GM21390 (cell line): Measurements from ENCODE around the gene DBNDD1.
"Not testable (repeated sequence)": the region's sequence is repeated elsewhere in the genome, so short reads cannot be mapped to it uniquely, and the experiment has no call there.

ENCODE experiments used
- ATAC-seq: cut with Tn5 transposase; IDR thresholded peaks from one replicate; pipeline ENCODE4 v1.9.1; 2021; ENCODE audit not compliant: unreplicated experiment

The DBNDD1 gene

DNA sequence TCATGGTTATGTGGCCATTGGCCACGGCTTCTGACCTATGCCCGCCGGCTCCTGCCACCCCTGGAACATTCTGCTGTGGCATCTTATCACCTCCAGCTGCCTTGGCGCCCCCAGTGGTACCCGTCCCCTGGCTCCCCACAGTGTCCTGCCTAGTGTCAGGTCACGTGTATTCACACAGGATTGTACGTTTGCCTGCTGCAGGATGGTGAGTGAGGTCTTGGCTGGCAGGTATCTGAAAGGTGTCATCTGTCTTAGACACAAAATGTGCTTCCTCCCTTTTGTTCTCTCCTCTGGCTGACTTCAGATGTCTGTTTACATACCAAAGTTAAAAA is 24.9 kb downstream of the DBNDD1 start:
- no peak for ATAC-seq

DNA sequence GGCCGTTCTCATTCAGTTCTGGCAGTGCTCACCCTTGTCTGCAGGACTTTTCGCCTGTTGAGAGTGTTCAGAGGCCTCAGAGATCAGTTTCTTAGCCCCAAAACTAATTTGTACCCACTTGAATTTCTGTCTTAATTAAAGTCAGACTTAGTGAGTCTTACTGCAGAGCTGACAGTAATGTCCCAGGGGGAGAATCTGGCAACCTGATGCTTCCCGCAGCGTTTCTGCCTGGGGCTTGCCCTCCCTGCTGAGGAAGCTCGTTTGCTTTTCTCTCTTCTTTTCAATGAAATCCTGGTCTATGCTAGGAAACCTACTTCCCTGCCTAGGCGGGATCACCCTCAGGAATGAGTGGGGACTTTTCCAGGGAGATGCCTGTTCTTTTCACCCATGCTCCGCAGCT is 25.3 kb downstream of the DBNDD1 start:
- ATAC-seq: no peak

DNA sequence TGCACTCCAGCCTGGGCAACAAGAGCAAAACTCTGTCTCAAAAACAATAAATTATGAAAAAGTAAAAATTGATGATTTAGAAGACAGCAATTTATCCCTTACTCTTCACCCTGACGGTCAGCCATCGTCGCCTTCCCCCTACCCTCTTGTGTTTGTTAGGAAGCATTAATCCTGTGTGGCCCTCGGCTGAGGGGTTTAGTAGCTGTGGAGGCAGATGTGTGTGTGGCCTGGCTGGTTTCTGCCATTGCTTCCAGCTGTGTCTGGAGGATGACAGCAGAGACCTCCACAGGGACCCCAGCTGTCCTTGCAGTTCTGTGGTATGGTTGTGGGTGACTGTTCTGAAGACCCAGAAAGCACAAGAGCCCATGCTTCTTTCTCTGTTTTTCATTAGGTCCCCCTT is 25.9 kb downstream of the DBNDD1 start:
- ATAC-seq: no peak

DNA sequence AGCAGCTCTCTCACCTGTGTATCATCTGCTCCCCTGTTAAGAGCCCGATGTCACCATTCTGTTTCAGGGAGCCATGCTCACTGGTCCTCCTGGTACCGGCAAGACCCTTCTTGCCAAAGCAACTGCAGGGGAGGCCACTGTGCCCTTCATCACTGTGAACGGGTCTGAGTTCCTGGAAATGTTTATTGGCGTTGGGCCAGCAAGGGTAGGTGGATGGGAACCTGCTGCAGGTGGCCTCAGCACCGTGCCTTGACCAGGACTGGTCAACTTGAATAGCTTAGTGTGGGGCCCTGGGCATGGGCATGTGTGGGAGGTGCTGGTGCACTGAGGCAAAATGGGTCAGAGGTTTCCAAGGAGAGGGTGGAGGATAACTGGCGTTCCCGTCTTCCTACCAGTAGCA is 28.5 kb downstream of the DBNDD1 start:
- ATAC-seq: no peak

DNA sequence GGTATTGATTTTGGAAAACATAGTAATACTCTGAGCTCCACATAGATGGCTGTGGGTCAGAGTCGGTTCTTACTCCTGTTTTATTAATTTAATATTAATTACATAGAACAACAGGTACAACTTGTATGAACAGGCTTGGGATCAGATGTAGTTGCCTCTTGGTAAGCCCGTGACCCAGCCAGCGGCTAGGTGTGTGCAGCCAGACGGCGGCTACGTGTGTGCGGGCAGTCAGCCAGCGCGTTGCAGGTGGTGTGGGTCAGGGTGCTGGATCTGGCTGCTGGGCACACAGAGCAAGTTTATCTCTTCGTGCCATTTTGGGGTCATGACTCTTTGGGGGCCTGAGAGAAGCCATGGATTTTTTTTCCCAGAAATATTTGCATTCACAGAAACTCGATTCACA is 30.3 kb downstream of the DBNDD1 start:
- ATAC-seq: no peak

DNA sequence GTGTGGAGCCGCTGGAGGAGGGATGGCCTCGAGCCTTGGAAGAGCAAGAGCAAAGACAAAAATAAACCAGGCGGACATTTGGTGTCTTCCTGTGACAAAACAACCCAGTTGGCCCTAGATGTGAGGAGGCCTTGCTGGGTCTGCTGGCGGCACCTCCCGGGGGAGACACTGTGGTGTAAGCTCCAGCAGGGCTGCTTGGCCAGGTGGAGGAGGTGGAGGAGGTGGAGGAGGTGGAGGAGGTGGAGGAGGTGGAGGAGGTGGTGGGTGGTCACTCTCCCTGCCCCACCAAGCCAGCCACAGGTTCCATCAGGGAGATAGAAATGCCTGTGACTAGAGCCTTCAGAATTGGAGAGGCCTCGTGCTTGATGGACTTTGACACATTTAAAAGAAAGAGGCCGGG is 32.1 kb downstream of the DBNDD1 start:
- ATAC-seq: no peak

DNA sequence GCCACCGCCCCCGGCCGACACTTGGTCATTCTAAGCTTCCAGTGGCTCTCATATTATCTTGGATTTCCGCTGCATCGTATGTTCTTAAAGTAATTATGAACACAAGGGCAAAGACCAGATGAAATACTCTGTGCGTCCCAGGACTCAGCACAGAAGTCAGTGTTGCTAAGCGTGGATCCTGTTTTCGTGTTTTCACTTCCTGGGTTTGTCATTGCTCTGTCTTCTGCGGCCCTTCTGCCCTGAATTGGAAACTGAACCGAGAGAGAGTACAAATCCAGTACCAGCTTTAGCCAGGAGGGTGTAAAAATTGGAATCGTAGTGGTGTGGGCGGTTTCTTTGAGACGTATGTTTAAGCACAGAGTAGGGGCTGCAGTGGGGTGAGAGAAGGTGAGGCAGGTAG is 32.7 kb downstream of the DBNDD1 start:
- ATAC-seq: no peak

DNA sequence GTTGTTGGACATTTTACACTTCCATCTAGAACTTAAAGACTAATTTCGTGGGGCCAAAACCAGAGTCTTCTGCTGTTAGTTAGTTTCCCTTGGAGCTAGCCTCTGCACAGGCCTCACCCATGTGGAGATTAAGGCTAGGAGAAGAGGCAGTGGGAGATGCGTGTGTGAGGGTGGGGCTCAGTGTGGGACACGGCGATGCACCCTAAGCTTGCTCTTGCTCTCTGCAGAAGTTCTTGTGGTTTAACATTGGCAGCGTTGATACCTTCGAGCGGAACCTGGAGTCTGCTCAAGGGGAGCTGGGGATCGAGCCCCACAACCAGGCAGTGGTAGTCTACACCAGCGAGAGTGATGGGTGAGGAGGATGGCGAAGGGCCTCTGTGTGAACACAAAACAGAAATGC is 34.0 kb downstream of the DBNDD1 start:
- ATAC-seq: no peak

DNA sequence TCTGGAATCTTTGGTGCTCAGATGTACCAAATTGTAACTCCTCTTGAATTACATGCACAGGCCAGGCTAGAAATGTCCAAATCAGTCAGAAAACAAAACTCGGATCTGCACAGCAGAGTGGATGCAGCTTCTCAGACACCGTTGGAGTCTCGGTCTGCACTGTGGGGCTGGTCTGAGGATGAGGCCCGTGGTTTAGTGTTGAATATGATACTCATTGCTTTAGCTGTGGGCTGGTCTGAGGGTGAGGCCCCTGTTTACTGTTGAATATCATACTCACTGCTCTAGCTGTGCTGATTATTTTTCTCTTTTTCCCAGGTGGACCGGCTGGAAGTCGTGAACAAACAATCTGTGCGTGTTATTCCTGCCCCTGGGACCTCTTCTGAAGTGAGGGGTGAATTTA is 35.0 kb downstream of the DBNDD1 start:
- no peak for ATAC-seq

DNA sequence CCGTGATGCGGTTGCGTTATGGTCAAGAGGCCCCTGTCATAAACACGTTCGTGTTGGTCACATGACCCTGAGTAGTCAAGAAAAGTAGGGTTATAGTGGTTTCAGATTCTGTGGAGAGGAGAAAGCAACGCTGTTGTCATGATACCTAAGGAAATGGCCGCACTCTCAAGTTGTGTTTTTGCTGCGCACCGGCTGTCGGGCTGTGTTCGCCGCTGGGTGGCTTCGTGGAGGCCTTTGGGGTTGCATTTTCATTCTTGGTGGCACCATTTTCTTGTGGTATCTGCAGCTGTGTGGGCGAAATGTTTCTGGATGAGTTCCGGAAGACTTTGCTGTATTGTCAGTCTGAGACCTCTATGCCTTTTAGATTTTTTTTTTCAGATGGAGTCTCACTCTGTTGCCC is 35.7 kb downstream of the DBNDD1 start:
- no peak for ATAC-seq

DNA sequence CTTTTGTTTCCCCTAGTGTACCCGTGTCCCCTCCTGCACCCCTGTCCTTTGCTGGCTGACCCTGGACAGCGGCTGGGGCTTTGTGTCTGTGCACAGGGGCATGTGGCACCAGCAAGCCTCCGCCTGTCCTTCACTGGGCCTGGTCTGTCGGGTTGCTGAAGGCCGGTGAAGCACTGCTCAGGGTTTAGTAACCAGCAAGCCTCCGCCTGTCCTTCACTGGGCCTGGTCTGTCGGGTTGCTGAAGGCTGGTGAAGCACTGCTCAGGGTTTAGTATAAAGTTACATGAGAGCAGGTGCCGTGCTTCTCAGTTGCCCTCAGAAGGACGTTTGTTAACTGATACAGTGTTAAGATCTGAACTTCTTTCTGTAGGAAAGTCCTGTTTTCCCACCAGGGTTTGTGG is 36.9 kb downstream of the DBNDD1 start:
- ATAC-seq: no peak

DNA sequence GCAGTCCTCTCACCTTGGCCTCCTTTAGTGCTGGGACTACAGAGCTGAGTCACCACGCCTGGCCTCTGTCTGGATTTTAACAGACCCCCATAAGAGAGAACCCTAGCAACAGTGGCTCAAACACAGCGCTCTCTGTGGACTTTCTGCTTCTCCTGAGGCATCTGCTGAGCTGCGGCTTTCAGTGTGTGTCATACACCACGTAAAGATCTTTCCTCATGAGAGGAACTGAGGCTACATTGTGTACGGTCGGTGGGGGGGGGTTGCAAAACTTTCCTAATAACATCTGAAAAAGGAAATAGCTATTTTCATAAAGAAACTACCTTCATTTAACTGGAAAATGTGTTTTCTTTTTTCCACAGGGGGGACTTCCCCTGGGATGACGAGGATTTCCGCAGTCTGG is 37.8 kb downstream of the DBNDD1 start:
- ATAC-seq: no peak

DNA sequence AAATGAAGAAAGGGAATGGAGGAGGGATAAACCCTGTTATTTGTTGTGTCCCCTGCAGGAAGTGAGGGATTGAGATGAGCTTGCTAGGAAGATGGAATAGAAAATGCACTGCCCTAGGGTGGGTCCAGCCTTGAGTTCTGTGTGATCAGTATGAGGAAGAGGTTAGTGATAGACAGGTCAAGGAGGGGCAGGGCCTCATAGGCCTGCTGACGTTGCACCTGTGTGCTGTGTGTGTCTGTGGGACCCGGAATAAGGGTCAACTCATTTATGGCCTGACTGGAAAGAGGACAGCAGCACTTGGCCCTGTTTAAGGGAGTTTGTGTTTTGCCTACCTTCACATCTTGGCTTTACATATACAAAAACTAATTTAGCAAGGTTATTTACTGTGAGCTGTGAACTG is 44.4 kb downstream of the DBNDD1 start:
- no peak for ATAC-seq

DNA sequence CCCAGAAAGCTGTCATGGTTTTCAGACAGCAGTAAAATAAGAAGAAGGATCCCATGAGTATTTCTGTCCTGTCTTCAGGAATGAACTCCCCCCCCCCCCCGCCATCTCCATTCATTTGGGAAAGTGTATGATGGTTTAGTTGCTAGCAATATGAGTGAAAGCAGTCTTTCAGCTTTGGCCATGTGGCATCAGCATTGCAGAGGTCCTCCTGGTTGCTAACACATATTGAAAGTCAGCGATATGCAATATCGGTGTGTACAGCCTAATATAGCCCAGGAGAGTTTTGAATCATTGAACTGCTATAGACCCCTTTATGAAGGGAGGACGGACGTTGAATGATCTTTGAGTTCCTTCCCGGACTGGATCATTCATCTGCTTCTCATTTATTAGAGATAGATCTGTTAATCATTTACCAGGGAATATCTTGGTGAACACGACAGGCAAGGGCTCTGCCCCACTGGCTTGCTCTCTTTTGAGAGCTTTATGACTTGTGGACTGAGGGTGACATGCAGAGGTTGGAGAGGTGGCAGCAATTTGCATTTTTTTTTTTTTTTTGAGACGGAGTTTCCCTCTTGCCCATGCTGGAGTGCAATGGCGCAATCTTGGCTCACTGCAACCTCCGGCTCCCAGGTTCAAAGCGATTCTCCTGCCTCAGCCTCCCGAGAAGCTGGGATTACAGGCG is 45.5 kb downstream of the DBNDD1 start:
- no peak for ATAC-seq

DNA sequence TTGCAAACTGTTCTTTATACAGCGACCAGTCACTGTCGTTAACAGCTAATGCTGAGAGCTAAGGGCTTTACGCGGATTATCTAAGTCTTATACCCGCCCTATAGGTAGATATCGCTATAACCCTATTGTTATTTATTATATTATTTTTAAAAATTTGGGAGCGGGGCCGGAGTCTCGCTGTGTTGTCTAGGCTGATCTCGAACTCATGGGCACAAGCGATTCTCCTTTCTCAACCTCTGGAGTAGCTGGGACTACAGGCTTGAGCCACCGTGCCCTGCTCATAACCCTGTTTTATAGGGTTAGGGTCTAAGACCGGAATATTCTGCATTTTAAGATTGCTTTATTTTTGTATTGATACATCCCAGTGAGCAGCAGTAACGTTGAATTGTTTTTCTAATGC is 46.0 kb downstream of the DBNDD1 start:
- no peak for ATAC-seq

DNA sequence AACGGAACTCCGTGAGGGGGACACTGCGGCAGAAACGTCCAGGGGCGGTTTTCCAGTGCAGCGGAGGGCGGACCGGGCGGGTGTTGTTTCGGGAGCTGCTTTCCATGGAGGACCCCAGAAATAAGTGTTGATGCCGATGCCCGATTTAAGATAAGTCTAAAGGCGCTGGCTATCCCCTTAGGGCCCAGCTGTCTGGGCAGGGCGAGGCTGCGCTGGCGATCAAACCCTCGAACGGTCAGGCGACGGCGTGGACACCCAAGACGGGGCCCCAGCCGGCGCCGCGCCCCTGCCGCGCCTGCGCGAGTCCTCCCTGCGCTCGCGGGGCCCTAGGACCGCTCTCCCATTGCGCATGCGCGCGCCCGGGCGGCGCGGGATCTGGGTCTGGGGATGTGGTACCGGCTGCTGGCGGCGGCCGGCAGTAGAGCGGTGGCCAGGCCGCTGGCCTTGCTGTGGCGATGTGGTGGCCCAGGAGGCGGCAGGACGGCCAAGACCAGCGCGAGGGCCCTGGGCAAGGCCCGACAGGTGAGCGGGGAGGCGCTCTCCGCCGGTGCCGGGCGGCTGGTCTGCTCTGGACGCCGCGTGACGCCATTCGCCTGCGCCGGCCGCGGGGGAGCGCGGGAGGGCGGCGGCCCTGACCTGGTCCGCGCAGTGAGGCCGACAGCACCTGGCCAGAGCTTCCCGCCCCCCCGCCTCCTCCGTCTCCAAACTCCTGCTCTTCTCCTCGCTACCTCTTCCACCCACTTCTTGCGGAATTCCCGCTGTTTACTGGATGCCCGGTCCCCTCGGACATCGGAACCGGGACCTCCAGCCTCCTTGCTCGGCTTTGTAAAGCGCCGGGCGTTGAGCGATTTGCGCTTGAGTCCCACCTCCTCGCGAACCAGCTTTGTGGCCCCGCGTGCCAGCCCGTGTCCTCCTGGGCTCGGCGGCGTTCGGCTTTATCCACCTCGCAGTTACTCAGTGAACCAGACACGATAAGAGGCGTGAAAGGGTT is 46.7 kb downstream of the DBNDD1 start:
- peak; percentile 78 for ATAC-seq

DNA sequence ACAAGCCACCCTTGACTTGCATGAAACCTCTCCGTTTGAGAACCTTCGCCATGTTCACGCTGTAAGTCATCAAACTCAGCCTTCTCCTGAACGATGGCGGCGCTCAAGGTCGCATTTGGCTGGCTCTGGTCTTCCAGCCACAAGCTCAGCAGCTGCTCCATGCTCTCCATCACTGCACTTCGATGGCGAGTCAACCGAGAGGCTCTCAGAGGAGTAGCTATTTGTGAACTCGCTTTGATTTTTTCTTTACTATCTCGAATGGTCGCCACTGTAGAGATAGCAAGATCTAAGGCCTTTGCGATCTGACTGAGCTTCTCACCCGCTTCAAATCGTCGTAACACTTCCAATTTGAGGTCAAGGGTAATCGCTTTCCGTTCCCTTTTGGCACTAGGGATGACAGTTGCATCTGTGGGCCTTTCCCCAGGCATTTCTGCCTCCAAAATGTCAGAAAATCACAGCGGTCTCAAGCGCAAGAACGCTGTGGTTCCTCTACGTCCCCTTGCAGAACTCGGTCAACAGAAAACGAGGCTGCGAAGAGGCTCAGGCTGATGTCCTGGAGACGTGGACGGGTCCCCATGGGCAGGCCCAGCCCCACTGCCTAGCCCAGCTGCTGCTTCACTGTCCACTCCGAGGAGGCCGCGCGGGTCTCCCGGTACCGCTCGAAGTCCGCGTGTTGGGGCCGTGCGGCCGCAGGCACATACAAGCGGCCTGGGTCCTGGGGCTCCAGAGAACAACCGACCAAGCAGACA is 47.6 kb downstream of the DBNDD1 start:
- no peak for ATAC-seq

DNA sequence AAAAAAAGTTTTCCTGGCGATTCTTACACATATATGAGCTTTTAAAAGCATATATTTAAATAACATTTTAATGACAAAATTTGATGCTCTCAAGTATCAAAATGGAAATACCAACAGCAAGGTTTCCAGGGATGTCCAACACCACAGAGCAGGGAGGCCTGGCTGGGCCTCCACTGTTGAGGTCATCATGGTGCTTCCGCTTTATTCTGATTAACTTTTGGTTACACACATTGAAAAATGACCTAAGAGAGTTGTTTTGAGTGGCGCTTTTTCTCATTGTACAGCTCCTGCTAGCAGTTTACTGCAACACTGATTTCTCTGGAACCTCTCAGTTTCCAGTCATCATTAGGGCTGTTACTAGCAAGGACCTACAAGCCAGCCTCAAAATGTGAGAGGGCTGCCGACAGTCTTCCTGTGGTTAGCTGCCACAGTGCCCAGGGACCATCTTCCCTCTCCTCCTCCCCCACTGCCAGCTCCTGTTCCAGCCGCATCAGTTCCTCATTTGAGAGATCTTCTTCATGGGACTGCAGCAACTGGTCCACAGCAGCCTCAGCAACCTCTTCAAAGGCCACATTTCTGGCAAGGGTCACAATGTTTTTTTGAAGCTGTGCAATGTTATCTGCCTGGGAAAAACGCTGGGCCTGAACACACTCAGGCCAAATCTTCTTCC is 49.4 kb downstream of the DBNDD1 start:
- ATAC-seq: no peak

DNA sequence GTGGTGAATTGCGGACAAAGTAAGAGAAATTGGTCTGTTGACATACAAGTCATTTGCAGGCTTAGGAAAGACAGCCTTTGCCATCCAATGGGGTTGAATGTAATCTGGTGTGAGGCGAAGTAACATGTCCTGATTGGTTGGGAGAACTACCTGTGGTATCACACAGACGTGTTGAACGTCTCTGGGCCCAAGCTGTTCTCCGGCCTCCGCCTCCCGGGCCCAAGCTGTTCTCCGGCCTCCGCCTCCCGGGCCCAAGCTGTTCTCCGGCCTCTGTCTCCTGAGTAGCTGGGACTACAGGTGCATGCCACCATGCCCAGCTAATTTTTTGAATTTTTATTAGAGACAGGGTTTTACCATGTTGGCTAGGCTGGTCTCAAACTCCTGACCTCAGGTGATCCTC is 51.2 kb downstream of the DBNDD1 start:
- ATAC-seq: not testable (repeated sequence)

DNA sequence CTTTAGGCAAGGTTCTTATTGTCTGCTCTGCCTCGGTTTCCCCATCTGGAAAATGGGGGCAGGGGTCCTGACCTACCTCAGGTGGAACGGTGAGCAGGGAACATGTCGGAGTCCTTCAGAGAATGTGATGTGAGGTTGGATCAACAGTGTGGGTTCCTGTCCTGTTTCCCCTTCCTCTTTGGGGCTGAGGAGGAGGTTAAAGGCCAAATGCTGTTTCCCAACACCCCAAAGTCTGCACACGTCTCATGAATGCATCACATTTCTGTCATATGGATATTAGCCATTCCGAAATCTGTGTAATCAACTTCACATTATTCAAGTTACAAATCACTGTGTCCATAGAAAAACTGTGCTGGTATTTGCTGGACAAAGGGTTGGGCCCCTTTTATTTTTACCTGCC is 51.8 kb downstream of the DBNDD1 start:
- ATAC-seq: not testable (repeated sequence)

DNA sequence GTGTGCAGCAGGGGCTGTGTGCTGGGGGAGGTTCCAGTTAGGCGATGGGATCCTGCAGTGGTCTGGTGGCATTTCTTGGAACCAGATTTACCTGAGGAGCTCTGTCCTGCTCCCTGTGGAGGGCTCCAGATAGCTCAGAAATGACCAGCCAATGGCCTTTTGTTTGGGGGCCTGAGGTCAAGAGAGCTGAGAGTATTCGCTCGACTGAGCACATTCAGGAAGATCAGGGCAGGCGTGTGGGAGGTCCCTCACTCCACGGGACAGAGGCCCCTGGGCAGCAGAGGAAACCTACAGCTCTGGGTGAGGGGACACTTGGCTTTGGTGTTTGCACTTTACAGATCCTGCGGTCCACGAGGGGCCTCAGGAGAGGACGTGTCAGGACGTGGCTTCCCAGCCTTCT is 52.5 kb downstream of the DBNDD1 start:
- ATAC-seq: no peak
